ENCODE results near the gene MAFG.

Gene MAFG

DNA sequence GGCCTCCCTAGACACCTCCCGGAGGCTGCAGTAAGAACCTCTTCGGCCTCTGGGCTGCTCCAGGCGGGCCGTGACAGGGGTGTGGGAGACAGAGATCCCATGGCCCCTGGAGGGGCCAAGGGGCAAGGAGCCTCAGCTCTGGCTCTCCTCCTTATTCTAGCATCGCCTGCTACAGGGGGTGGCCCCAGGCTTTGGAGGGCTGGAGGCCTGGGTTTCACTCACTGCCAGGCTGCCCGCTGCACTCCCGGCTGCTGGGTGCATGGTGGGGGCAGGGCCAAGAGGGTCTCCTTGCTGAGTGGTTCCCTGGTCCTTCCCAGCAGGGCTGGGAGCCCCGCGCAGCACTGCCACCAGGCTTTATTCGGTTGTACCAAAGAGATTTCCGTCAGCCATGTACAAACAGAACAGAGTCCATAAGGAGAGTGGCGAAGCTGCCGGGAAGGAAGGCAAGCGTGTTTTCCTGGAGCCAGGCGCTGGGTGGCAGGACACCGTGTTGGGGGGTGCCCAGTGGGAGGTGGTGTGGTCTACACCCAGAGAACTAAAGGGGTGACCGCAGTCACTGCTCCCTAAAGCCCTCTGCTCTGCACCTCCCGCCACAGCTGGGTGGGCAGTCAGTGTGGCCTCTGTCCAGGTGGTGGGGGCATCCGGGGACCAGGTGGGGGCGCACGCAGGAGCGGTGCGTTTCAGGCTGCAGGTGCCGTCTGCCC is 23.5 kb downstream of the MAFG start:
- TF ChIP-seq ISL1 (CRISPR knock-in tag; IDR thresholded peaks at IDR 0.05): no peak
- ATAC-seq: no peak

DNA sequence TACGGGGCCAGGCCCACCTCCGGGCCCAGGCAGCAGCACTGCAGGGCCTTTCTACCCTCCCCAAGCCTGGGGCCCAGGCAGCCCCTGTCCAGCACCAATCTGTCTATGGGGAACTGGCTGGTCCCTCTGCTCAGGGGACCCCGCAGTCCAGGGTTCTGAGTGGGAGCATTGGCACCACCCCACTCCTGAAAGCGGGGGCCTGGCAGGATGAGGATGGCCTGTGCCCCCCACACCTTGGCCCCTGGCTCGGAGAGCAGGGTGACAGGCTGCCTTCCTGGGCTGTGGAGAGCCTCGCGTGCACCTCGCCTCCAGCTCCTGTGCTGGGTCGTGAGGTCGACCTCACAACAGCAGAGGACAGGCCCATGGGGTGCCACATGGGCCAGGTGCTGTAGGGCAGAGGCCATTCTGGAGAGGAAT is 24.1 kb downstream of the MAFG start:
- TF ChIP-seq TOX (CRISPR knock-in tag; IDR thresholded peaks at IDR 0.05; ENCODE audit: borderline replicate concordance) (no peak), ARNTL (CRISPR knock-in tag; IDR thresholded peaks at IDR 0.05; ENCODE audit: borderline replicate concordance, low read depth) (no peak), CSDC2 (CRISPR knock-in tag; IDR thresholded peaks at IDR 0.05) (no peak), SNAI2 (CRISPR knock-in tag; IDR thresholded peaks at IDR 0.05) (no peak), ZNF565 (CRISPR knock-in tag; conservative IDR thresholded peaks at IDR 0.05; ENCODE audit: low read depth) (no peak), ISL1 (CRISPR knock-in tag; IDR thresholded peaks at IDR 0.05) (no peak), TCF4 (CRISPR knock-in tag; IDR thresholded peaks at IDR 0.05; ENCODE audit: borderline replicate concordance) (no peak), ZC3H10 (CRISPR knock-in tag; IDR thresholded peaks at IDR 0.05) (no peak), RARB (CRISPR knock-in tag; IDR thresholded peaks at IDR 0.05) (no peak), BACH2 (CRISPR knock-in tag; IDR thresholded peaks at IDR 0.05; ENCODE audit: borderline replicate concordance) (no peak), ZFP30 (CRISPR knock-in tag; IDR thresholded peaks at IDR 0.05) (no peak), ZFP3 (CRISPR knock-in tag; IDR thresholded peaks at IDR 0.05) (no peak), GLIS3 (CRISPR knock-in tag; IDR thresholded peaks at IDR 0.05) (no peak)
- TF ChIP-seq, protein P1, sequence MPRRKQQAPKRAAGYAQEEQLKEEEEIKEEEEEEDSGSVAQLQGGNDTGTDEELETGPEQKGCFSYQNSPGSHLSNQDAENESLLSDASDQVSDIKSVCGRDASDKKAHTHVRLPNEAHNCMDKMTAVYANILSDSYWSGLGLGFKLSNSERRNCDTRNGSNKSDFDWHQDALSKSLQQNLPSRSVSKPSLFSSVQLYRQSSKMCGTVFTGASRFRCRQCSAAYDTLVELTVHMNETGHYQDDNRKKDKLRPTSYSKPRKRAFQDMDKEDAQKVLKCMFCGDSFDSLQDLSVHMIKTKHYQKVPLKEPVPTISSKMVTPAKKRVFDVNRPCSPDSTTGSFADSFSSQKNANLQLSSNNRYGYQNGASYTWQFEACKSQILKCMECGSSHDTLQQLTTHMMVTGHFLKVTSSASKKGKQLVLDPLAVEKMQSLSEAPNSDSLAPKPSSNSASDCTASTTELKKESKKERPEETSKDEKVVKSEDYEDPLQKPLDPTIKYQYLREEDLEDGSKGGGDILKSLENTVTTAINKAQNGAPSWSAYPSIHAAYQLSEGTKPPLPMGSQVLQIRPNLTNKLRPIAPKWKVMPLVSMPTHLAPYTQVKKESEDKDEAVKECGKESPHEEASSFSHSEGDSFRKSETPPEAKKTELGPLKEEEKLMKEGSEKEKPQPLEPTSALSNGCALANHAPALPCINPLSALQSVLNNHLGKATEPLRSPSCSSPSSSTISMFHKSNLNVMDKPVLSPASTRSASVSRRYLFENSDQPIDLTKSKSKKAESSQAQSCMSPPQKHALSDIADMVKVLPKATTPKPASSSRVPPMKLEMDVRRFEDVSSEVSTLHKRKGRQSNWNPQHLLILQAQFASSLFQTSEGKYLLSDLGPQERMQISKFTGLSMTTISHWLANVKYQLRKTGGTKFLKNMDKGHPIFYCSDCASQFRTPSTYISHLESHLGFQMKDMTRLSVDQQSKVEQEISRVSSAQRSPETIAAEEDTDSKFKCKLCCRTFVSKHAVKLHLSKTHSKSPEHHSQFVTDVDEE (CRISPR knock-in tag; IDR thresholded peaks at IDR 0.05): no peak
- TF ChIP-seq, protein P2, sequence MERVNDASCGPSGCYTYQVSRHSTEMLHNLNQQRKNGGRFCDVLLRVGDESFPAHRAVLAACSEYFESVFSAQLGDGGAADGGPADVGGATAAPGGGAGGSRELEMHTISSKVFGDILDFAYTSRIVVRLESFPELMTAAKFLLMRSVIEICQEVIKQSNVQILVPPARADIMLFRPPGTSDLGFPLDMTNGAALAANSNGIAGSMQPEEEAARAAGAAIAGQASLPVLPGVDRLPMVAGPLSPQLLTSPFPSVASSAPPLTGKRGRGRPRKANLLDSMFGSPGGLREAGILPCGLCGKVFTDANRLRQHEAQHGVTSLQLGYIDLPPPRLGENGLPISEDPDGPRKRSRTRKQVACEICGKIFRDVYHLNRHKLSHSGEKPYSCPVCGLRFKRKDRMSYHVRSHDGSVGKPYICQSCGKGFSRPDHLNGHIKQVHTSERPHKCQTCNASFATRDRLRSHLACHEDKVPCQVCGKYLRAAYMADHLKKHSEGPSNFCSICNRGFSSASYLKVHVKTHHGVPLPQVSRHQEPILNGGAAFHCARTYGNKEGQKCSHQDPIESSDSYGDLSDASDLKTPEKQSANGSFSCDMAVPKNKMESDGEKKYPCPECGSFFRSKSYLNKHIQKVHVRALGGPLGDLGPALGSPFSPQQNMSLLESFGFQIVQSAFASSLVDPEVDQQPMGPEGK (CRISPR knock-in tag; IDR thresholded peaks at IDR 0.05; ENCODE audit: borderline replicate concordance): no peak
- TF ChIP-seq, protein P3, sequence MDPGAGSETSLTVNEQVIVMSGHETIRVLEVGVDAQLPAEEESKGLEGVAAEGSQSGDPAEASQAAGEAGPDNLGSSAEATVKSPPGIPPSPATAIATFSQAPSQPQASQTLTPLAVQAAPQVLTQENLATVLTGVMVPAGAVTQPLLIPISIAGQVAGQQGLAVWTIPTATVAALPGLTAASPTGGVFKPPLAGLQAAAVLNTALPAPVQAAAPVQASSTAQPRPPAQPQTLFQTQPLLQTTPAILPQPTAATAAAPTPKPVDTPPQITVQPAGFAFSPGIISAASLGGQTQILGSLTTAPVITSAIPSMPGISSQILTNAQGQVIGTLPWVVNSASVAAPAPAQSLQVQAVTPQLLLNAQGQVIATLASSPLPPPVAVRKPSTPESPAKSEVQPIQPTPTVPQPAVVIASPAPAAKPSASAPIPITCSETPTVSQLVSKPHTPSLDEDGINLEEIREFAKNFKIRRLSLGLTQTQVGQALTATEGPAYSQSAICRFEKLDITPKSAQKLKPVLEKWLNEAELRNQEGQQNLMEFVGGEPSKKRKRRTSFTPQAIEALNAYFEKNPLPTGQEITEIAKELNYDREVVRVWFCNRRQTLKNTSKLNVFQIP (CRISPR knock-in tag; IDR thresholded peaks at IDR 0.05; ENCODE audit: borderline replicate concordance, low read depth): no peak
- ATAC-seq: no peak

DNA sequence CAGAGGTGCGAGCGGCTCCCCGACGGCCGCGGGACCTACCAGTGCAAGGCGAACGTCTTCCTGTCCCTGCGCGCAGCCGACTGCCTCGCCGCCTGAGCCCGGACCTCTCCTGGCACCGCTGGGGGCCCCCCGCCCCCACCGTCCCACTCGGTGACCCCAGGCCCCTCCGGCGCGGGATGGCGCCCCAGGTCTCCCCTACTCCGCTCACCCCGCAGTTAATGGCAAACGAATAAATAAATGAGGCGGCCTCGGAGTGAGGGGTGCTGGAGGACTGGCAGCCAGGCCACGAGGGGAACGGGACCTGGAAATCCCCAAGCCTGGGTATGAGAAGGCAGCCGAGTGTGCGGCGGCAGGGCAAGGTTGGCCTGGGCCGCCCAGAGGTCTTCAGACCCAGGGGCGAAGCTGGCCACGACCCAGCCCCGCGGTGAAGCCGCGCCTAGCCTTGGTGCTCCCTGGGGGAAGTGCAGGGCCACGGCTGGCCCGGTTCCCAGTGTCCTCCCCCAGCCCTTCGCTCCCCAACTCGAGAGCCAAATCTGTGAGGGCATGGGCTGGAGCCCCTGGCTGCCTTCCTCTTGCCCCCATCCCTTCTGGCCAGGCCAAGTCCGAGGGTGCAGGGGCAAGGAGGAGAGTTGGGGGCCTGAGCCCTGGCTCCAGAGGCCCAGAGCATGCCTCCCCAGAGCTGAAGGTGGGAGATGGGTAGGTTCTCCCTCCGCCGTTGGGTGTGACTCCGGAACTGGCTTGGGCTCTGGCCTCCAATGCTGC is 24.7 kb downstream of the MAFG start:
- TF ChIP-seq ARNTL (CRISPR knock-in tag; IDR thresholded peaks at IDR 0.05; ENCODE audit: borderline replicate concordance, low read depth): no peak
- TF ChIP-seq, protein P4, sequence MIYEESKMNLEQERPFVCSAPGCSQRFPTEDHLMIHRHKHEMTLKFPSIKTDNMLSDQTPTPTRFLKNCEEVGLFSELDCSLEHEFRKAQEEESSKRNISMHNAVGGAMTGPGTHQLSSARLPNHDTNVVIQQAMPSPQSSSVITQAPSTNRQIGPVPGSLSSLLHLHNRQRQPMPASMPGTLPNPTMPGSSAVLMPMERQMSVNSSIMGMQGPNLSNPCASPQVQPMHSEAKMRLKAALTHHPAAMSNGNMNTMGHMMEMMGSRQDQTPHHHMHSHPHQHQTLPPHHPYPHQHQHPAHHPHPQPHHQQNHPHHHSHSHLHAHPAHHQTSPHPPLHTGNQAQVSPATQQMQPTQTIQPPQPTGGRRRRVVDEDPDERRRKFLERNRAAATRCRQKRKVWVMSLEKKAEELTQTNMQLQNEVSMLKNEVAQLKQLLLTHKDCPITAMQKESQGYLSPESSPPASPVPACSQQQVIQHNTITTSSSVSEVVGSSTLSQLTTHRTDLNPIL (CRISPR knock-in tag; IDR thresholded peaks at IDR 0.05; ENCODE audit: low read depth): no peak
- no peak for TF ChIP-seq ISL1 (CRISPR knock-in tag; IDR thresholded peaks at IDR 0.05)
- TF ChIP-seq, protein P5, sequence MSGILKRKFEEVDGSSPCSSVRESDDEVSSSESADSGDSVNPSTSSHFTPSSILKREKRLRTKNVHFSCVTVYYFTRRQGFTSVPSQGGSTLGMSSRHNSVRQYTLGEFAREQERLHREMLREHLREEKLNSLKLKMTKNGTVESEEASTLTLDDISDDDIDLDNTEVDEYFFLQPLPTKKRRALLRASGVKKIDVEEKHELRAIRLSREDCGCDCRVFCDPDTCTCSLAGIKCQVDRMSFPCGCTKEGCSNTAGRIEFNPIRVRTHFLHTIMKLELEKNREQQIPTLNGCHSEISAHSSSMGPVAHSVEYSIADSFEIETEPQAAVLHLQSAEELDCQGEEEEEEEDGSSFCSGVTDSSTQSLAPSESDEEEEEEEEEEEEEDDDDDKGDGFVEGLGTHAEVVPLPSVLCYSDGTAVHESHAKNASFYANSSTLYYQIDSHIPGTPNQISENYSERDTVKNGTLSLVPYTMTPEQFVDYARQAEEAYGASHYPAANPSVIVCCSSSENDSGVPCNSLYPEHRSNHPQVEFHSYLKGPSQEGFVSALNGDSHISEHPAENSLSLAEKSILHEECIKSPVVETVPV (CRISPR knock-in tag; IDR thresholded peaks at IDR 0.05): no peak
- no peak for TF ChIP-seq OSR1 (CRISPR knock-in tag; IDR thresholded peaks at IDR 0.05)
- no peak for TF ChIP-seq GLIS3 (CRISPR knock-in tag; IDR thresholded peaks at IDR 0.05)
- TF ChIP-seq CSDC2 (CRISPR knock-in tag; IDR thresholded peaks at IDR 0.05): no peak
- TF ChIP-seq, protein P1 (CRISPR knock-in tag; IDR thresholded peaks at IDR 0.05): no peak
- TF ChIP-seq TOX (CRISPR knock-in tag; IDR thresholded peaks at IDR 0.05; ENCODE audit: borderline replicate concordance): no peak
- TF ChIP-seq SNAI2 (CRISPR knock-in tag; IDR thresholded peaks at IDR 0.05): no peak
- TF ChIP-seq PPARA (CRISPR knock-in tag; IDR thresholded peaks at IDR 0.05; ENCODE audit: borderline replicate concordance): no peak
- TF ChIP-seq TCF4 (CRISPR knock-in tag; IDR thresholded peaks at IDR 0.05; ENCODE audit: borderline replicate concordance): no peak
- TF ChIP-seq ZFP30 (CRISPR knock-in tag; IDR thresholded peaks at IDR 0.05): no peak
- no peak for TF ChIP-seq ZNF8 (CRISPR knock-in tag; IDR thresholded peaks at IDR 0.05)
- no peak for ATAC-seq
